Sigmoid colon (tissue), 7 donors: Measurements from ENCODE around the gene DIS3L2. TPM values are rescaled to one million over a fixed set of nuclear protein-coding genes. Genes with fewer than 3 reads are reported as not detected.

Source experiments
- DNase-seq: peaks from one replicate; pipeline ENCODE4 v3.0.0-alpha.2; 2019
- H3K27ac ChIP-seq, 4 donors: fragments of 200-600 bp; sonication (generic); one replicate each; pipeline ENCODE4 v1.5.1; 2016 to 2019; ENCODE audit warnings: mild to moderate bottlenecking in 1 of 4
- H3K27me3 ChIP-seq, 3 donors: fragments of 200-600 bp; sonication (generic); one replicate each; pipeline ENCODE4 v1.5.1; 2019; ENCODE audit warnings: mild to moderate bottlenecking in 1 of 3
- H3K36me3 ChIP-seq, 4 donors: fragments of 200-600 bp; sonication (generic); one replicate each; pipeline ENCODE4 v1.5.1; 2016 to 2019
- H3K4me1 ChIP-seq, 4 donors: fragments of 200-600 bp; sonication (generic); one replicate each; pipeline ENCODE4 v1.5.1; 2017 to 2019
- H3K4me3 ChIP-seq, 4 donors: fragments of 200-600 bp; sonication (generic); one replicate each; pipeline ENCODE4 v1.5.1; 2017 to 2019; ENCODE audit warnings: mild to moderate bottlenecking in 2 of 4, moderate library complexity in 1 of 4
- H3K9me3 ChIP-seq, 4 donors: fragments of 200-600 bp in 3 of 4; sonication (generic) in 3 of 4; one replicate each; pipeline versions ENCODE4 v1.5.1 to v1.6.1; 2013 to 2019
- EP300 ChIP-seq, 4 donors: sonication (generic); formaldehyde crosslinking; IDR thresholded peaks; one replicate each; pipeline ENCODE4 v1.6.1; 2017; ENCODE audit warnings: antibody characterized with exemption in 4 of 4
- POLR2A ChIP-seq, 2 donors: fragments of 450-650 bp; IDR thresholded peaks; one replicate each; pipeline ENCODE4 v1.6.1; 2016; ENCODE audit warnings: antibody characterized with exemption in 2 of 2, mild to moderate bottlenecking in 2 of 2, moderate library complexity in 2 of 2
- POLR2AphosphoS5 ChIP-seq, 4 donors: sonication (generic); formaldehyde crosslinking; IDR thresholded peaks; one replicate each; pipeline ENCODE4 v1.6.1; 2017; ENCODE audit warnings: antibody characterized with exemption in 4 of 4
- WGBS, 2 donors: extraction: QIAGEN DNeasy Blood & Tissue Kit; methylation state at CpG; one replicate each; pipeline ENCODE4 v1.1.7; 2013; 5-methylcytosine and 5-hydroxymethylcytosine counted together
- intact Hi-C: fragments of 100-400 bp; cut with DNase I; formaldehyde crosslinking; loops from one replicate; pipeline ENCODE4 v1.15.1; 2023
- polyA plus RNA-seq, 3 donors: library from polyadenylated mRNA; stranded (reverse); fragments of 200-250 nt; gene quantifications; one replicate each; pipeline ENCODE4 v1.2.3, GENCODE V29; 2013
- total RNA-seq, 4 donors: library from RNA; depleted of rRNA; stranded (reverse); fragments of >200 nt; gene quantifications; one replicate each; pipeline ENCODE4 v1.1.0, GENCODE V29; 2016
- TF ChIP-seq, protein P1 (sequence below), 4 experiments: fragments of 450-650 bp in 3 of 4; fragments of 200-600 bp in 1 of 4; IDR thresholded peaks; one replicate each; pipeline ENCODE4 v1.5.1; 2016 to 2019; ENCODE audit warnings: antibody characterized with exemption in 4 of 4, mild to moderate bottlenecking in 3 of 4, moderate library complexity in 2 of 4
- donor health status: healthy with polysubstance abuse.
- donor health status: Bipolar disorder and iron deficiency.
- donor health status: healthy.

Gene DIS3L2
- total and polyA plus RNA-seq, 7 donors = 8.8 to 37.9 (median 22.5) TPM

DNA sequence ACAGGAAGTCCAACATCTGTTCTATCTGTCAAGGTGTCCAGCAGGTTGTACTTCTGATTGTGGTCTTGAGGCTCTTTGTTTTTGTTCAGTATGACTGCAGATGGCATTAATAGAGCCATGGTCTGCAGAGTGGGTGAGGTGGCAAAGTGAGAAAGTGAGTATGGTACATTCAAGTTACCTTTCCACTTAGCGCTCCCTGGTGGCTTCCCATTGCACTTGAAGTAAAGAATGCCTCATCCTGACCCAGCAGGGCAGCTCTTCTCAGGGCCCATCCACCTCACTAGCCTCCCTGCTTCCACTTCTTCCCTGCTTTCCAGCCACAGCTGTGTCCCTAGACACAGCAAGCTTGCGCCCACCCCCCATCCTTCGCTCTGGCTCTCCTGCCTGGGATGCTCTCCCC lies 269.0 kb downstream of the DIS3L2 start:
- WGBS, 2 donors = 95 to 97% methylated on average over 3 of the region's 3 CpGs
- Histone ChIP-seq H3K9me3 (no peaks in the 10 kb centered on the region), H3K4me1 (peaks cover 0 to 16% (median 9%) of the 10 kb centered on the region in 4 donors), H3K4me3 (no peak overlapping the region), H3K36me3 (no peaks in the 10 kb centered on the region), H3K27ac (no peak overlapping the region), H3K27me3 (no peaks in the 10 kb centered on the region)
- TF ChIP-seq POLR2A (IDR thresholded peaks at IDR 0.05) (no peak), POLR2AphosphoS5 (IDR thresholded peaks at IDR 0.05) (no peak)
- no peak for DNase-seq
- intact Hi-C loops = no loop called here

DNA sequence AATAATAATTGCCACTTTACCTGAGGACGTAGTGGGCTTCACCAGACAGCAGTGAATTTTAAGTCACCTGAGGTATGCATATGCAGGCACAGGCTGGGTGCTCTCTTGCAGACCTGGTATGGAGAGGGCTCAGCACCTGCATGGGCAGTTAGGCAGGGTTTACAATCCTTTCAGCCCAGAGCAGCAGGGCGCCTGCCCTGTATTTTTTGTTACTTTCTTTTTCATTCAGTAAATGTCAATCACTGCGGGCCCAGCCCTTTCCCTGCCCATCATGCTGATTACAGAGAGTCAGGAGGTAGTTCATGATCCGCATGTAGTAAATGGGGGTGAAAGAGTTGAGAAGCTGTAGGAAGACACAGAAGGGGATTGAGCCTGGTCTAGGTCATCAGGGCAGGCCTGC lies 270.0 kb downstream of the DIS3L2 start:
- TF ChIP-seq EP300 (IDR thresholded peaks at IDR 0.05) = no peak
- no peak for TF ChIP-seq POLR2AphosphoS5 (IDR thresholded peaks at IDR 0.05)
- TF ChIP-seq, protein P1, sequence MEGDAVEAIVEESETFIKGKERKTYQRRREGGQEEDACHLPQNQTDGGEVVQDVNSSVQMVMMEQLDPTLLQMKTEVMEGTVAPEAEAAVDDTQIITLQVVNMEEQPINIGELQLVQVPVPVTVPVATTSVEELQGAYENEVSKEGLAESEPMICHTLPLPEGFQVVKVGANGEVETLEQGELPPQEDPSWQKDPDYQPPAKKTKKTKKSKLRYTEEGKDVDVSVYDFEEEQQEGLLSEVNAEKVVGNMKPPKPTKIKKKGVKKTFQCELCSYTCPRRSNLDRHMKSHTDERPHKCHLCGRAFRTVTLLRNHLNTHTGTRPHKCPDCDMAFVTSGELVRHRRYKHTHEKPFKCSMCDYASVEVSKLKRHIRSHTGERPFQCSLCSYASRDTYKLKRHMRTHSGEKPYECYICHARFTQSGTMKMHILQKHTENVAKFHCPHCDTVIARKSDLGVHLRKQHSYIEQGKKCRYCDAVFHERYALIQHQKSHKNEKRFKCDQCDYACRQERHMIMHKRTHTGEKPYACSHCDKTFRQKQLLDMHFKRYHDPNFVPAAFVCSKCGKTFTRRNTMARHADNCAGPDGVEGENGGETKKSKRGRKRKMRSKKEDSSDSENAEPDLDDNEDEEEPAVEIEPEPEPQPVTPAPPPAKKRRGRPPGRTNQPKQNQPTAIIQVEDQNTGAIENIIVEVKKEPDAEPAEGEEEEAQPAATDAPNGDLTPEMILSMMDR (IDR thresholded peaks at IDR 0.05) = no peak
- no peak for TF ChIP-seq POLR2A (IDR thresholded peaks at IDR 0.05)
- Histone ChIP-seq H3K27me3 (no peaks in the 10 kb centered on the region), H3K4me1 (peaks cover 0 to 24% (median 15%) of the 10 kb centered on the region in 4 donors), H3K36me3 (no peaks in the 10 kb centered on the region), H3K9me3 (no peaks in the 10 kb centered on the region), H3K4me3 (no peak overlapping the region), H3K27ac (no peak overlapping the region)
- DNase-seq = no peak
- intact Hi-C loops = no loop called here
- WGBS, 2 donors = 79 to 83% methylated on average over 4 of the region's 4 CpGs

DNA sequence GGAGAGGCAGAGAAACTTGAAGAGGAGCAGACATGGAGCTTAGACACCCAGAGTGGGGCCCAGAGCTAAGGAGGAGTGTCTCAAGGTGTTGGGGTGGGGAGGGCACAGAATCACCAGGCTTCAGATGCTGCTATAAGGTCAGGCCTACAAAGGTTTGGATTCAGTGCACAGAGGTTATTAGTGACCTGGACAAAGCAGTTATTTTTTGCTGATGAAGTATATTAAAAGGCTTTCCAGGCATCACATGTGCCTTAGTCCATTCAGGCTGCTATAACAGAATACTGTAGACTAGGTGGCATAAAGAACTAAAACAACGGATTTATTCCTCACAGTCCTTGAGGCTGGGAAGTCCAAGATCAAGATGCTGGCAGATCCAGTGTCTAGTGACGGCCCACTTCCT lies 271.4 kb downstream of the DIS3L2 start:
- Histone ChIP-seq H3K27ac (no peak overlapping the region), H3K4me3 (no peak overlapping the region), H3K4me1 (peaks cover 0 to 24% (median 15%) of the 10 kb centered on the region in 4 donors), H3K36me3 (no peaks in the 10 kb centered on the region), H3K9me3 (no peaks in the 10 kb centered on the region), H3K27me3 (no peaks in the 10 kb centered on the region)
- TF ChIP-seq, protein P1 (IDR thresholded peaks at IDR 0.05) = no peak
- TF ChIP-seq POLR2A (IDR thresholded peaks at IDR 0.05) (no peak), POLR2AphosphoS5 (IDR thresholded peaks at IDR 0.05) (no peak), EP300 (IDR thresholded peaks at IDR 0.05) (no peak)
- no peak for DNase-seq
- intact Hi-C loops = no loop called here
- WGBS, 2 donors = 96 to 98% methylated on average over 2 of the region's 2 CpGs

DNA sequence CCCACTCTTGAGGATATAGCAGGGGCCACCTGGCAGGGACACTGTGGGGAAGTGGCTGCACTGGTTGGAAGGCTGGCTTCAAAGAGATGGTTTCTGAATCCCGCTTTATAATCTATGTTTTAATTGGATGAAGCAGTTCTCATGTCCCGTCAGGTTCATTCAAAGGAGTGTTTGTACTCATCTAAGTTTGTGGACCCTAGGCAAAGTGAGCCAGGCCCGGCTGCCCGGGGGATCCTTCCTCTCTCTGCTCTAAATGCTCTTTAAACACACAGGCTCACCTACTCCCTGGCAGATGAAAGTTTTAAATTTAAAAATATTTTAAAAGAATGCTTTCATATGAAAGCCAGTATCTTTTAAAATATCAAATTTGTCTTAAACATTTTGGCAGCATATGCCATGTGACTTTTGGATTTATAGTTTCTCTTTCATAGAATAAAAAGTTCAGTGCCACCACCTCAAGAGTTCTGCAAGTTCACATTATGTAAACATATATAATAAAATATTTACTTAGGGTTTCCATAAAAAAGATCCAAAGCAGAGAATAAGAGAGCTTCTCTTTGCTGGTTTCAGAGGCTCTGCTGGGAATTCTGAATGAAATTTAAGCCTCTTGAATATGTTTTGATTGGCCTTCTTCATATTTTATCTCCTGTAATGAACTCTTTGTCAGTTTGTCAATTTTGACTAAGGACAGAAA lies 273.6 kb downstream of the DIS3L2 start:
- Histone ChIP-seq H3K36me3 (peaks cover 0 to 16% (median 3%) of the 10 kb centered on the region in 4 donors), H3K4me3 (no peak overlapping the region), H3K9me3 (no peaks in the 10 kb centered on the region), H3K4me1 (peaks cover 0 to 16% (median 15%) of the 10 kb centered on the region in 4 donors), H3K27me3 (no peaks in the 10 kb centered on the region), H3K27ac (no peak overlapping the region)
- WGBS, 2 donors = 41 to 65% methylated on average over 4 of the region's 4 CpGs
- intact Hi-C loops = no loop called here
- DNase-seq = no peak
- TF ChIP-seq EP300 (IDR thresholded peaks at IDR 0.05) (no peak), POLR2A (IDR thresholded peaks at IDR 0.05) (no peak), POLR2AphosphoS5 (IDR thresholded peaks at IDR 0.05) (no peak)
- TF ChIP-seq, protein P1 (IDR thresholded peaks at IDR 0.05) = no peak

DNA sequence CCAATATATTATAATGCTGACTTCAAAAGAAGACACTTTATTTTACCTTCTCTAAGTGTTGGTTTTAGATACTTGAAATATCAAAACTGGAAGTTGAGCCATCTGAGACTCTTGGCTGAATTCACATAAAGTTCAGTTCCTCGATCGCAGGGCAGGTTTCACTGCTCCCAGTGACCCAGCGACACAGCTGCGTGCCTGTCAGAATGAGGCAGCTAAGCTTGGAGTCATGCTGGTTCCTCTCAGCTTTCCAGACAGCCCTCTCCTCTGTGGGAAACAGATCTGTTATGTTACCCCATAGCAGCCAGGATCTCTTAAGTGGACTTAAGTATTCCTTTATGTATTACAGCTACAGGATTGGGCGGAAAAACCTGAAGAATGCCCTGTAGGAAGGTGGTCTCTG lies 274.2 kb downstream of the DIS3L2 start:
- Histone ChIP-seq H3K4me1 (peaks cover 0 to 16% (median 15%) of the 10 kb centered on the region in 4 donors), H3K36me3 (peaks cover 0 to 22% (median 6%) of the 10 kb centered on the region in 4 donors), H3K9me3 (no peaks in the 10 kb centered on the region), H3K27ac (no peak overlapping the region), H3K27me3 (no peaks in the 10 kb centered on the region), H3K4me3 (no peak overlapping the region)
- intact Hi-C loops = no loop called here
- no peak for DNase-seq
- 35 to 69% methylated on average over 5 of the region's 5 CpGs for WGBS, 2 donors
- TF ChIP-seq POLR2A (IDR thresholded peaks at IDR 0.05) (no peak), POLR2AphosphoS5 (IDR thresholded peaks at IDR 0.05) (no peak), EP300 (IDR thresholded peaks at IDR 0.05) (no peak)
- TF ChIP-seq, protein P1 (IDR thresholded peaks at IDR 0.05) = no peak
